Measurements from ENCODE around the gene HIVEP1.
A peak's percentile ranks its signal among the peaks of the same experiment; 100 is the strongest.

The HIVEP1 gene

GRCh38 chr6:12186528-12186927 is 174.4 kb downstream of the HIVEP1 start:
- H3K4me3 ChIP-seq: no peak overlapping the region
- no peak for DNase-seq (ENCODE audit: low read depth, low spot score)
- TF ChIP-seq FOXP2 (optimal IDR thresholded peaks at IDR 0.05; ENCODE audit: control extremely low read depth, extremely low read length, insufficient read depth): no peak
- TF ChIP-seq EZH2 (IDR thresholded peaks at IDR 0.05): no peak
- TF ChIP-seq POLR2AphosphoS5 (IDR thresholded peaks at IDR 0.05; ENCODE audit: borderline replicate concordance, low read depth, low read length): no peak
- H3K9me3 ChIP-seq (ENCODE audit: low read depth, low read length): no peaks in the 10 kb centered on the region
- H3K36me3 ChIP-seq (ENCODE audit: insufficient read depth, low read length): no peaks in the 10 kb centered on the region
- H3K9ac ChIP-seq (ENCODE audit: insufficient read length): no peak overlapping the region
- no peak overlapping the region for H3K27ac ChIP-seq

- DNase-seq (ENCODE audit: low read depth, low spot score): no peak
- H3K4me3 ChIP-seq: no peak overlapping the region
- no peak overlapping the region for H3K27ac ChIP-seq
- TF ChIP-seq FOXP2 (optimal IDR thresholded peaks at IDR 0.05; ENCODE audit: control extremely low read depth, extremely low read length, insufficient read depth) (no peak), POLR2AphosphoS5 (IDR thresholded peaks at IDR 0.05; ENCODE audit: borderline replicate concordance, low read depth, low read length) (no peak), EZH2 (IDR thresholded peaks at IDR 0.05) (no peak)
- H3K9ac ChIP-seq (ENCODE audit: insufficient read length): no peak overlapping the region
- H3K36me3 ChIP-seq (ENCODE audit: insufficient read depth, low read length): no peaks in the 10 kb centered on the region
- no peaks in the 10 kb centered on the region for H3K9me3 ChIP-seq (ENCODE audit: low read depth, low read length)
Observed at GRCh38 chr6:12189150-12189549, 177.0 kb downstream of the HIVEP1 start.

GRCh38 chr6:12189661-12190060 is 177.5 kb downstream of the HIVEP1 start:
- DNase-seq (ENCODE audit: low read depth, low spot score): no peak
- no peak overlapping the region for H3K4me3 ChIP-seq
- no peak for TF ChIP-seq EZH2 (IDR thresholded peaks at IDR 0.05)
- no peak for TF ChIP-seq FOXP2 (optimal IDR thresholded peaks at IDR 0.05; ENCODE audit: control extremely low read depth, extremely low read length, insufficient read depth)
- TF ChIP-seq POLR2AphosphoS5 (IDR thresholded peaks at IDR 0.05; ENCODE audit: borderline replicate concordance, low read depth, low read length): no peak
- H3K9ac ChIP-seq (ENCODE audit: insufficient read length): no peak overlapping the region
- H3K9me3 ChIP-seq (ENCODE audit: low read depth, low read length): no peaks in the 10 kb centered on the region
- H3K27ac ChIP-seq: no peak overlapping the region
- H3K36me3 ChIP-seq (ENCODE audit: insufficient read depth, low read length): no peaks in the 10 kb centered on the region

- Histone ChIP-seq H3K4me3 (no peak overlapping the region), H3K36me3 (ENCODE audit: insufficient read depth, low read length) (no peaks in the 10 kb centered on the region), H3K9ac (ENCODE audit: insufficient read length) (no peak overlapping the region), H3K9me3 (ENCODE audit: low read depth, low read length) (no peaks in the 10 kb centered on the region), H3K27ac (no peak overlapping the region)
- no peak for DNase-seq (ENCODE audit: low read depth, low spot score)
- TF ChIP-seq FOXP2 (optimal IDR thresholded peaks at IDR 0.05; ENCODE audit: control extremely low read depth, extremely low read length, insufficient read depth) (no peak), EZH2 (IDR thresholded peaks at IDR 0.05) (no peak), POLR2AphosphoS5 (IDR thresholded peaks at IDR 0.05; ENCODE audit: borderline replicate concordance, low read depth, low read length) (no peak)
Observed at GRCh38 chr6:12190252-12190651, 178.1 kb downstream of the HIVEP1 start.

- TF ChIP-seq FOXP2 (optimal IDR thresholded peaks at IDR 0.05; ENCODE audit: control extremely low read depth, extremely low read length, insufficient read depth) (no peak), POLR2AphosphoS5 (IDR thresholded peaks at IDR 0.05; ENCODE audit: borderline replicate concordance, low read depth, low read length) (no peak), EZH2 (IDR thresholded peaks at IDR 0.05) (no peak)
- no peaks in the 10 kb centered on the region for H3K36me3 ChIP-seq (ENCODE audit: insufficient read depth, low read length)
Observed at GRCh38 chr6:12196326-12196936, 184.3 kb downstream of the HIVEP1 start.

GRCh38 chr6:12198851-12199250 is 186.7 kb downstream of the HIVEP1 start:
- Histone ChIP-seq H3K9me3 (ENCODE audit: low read depth, low read length) (no peaks in the 10 kb centered on the region), H3K27ac (no peak overlapping the region), H3K4me3 (no peak overlapping the region), H3K9ac (ENCODE audit: insufficient read length) (no peak overlapping the region), H3K36me3 (ENCODE audit: insufficient read depth, low read length) (no peaks in the 10 kb centered on the region)
- no peak for DNase-seq (ENCODE audit: low read depth, low spot score)
- TF ChIP-seq FOXP2 (optimal IDR thresholded peaks at IDR 0.05; ENCODE audit: control extremely low read depth, extremely low read length, insufficient read depth): no peak
- no peak for TF ChIP-seq POLR2AphosphoS5 (IDR thresholded peaks at IDR 0.05; ENCODE audit: borderline replicate concordance, low read depth, low read length)
- TF ChIP-seq EZH2 (IDR thresholded peaks at IDR 0.05): no peak

More at GRCh38 chr6:12196326-12196936, 184.3 kb downstream of the HIVEP1 start:
- Histone ChIP-seq H3K4me3 (no peak overlapping the region), H3K27ac (peak overlapping the region; percentile 54; the same call in 1 of the 2 replicates), H3K9me3 (ENCODE audit: low read depth, low read length) (no peaks in the 10 kb centered on the region), H3K9ac (ENCODE audit: insufficient read length) (no peak overlapping the region)
- DNase-seq (ENCODE audit: low read depth, low spot score): peak; percentile 16

GRCh38 chr6:12200015-12200564 is 188.0 kb downstream of the HIVEP1 start:
- Histone ChIP-seq H3K9ac (ENCODE audit: insufficient read length) (no peak overlapping the region), H3K4me3 (no peak overlapping the region), H3K9me3 (ENCODE audit: low read depth, low read length) (no peaks in the 10 kb centered on the region), H3K36me3 (ENCODE audit: insufficient read depth, low read length) (no peaks in the 10 kb centered on the region), H3K27ac (no peak overlapping the region)
- TF ChIP-seq EZH2 (IDR thresholded peaks at IDR 0.05) (no peak), POLR2AphosphoS5 (IDR thresholded peaks at IDR 0.05; ENCODE audit: borderline replicate concordance, low read depth, low read length) (no peak), FOXP2 (optimal IDR thresholded peaks at IDR 0.05; ENCODE audit: control extremely low read depth, extremely low read length, insufficient read depth) (no peak)
- no peak for DNase-seq (ENCODE audit: low read depth, low spot score)

- H3K4me3 ChIP-seq: no peak overlapping the region
- H3K9me3 ChIP-seq (ENCODE audit: low read depth, low read length): no peaks in the 10 kb centered on the region
- H3K36me3 ChIP-seq (ENCODE audit: insufficient read depth, low read length): no peaks in the 10 kb centered on the region
- DNase-seq (ENCODE audit: low read depth, low spot score): no peak
- TF ChIP-seq FOXP2 (optimal IDR thresholded peaks at IDR 0.05; ENCODE audit: control extremely low read depth, extremely low read length, insufficient read depth) (no peak), EZH2 (IDR thresholded peaks at IDR 0.05) (no peak), POLR2AphosphoS5 (IDR thresholded peaks at IDR 0.05; ENCODE audit: borderline replicate concordance, low read depth, low read length) (no peak)
- no peak overlapping the region for H3K9ac ChIP-seq (ENCODE audit: insufficient read length)
- no peak overlapping the region for H3K27ac ChIP-seq
Observed at GRCh38 chr6:12200761-12201160, 188.6 kb downstream of the HIVEP1 start.
